ENCODE measurements around the gene CFAP91.
A peak's percentile ranks its signal among the peaks of the same experiment; 100 is the strongest.

Gene CFAP91

DNA sequence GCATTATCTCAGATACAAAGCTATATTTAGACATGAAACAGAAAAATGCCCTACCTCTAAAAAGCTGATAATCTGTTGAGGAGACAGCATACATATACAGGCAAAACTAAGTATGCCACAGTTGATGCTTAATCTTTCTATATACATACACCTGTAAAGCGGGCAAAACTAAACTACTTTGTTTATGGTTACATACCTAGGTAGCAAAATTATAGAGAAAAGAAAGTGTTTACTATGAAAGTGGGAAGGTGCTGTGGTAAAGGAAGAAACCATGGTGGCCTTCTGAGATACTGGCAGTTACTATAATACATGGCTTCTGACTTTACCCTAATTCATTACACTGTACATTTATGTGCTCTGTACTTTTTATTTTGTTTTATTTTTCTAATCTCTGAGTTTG lies 43.1 kb downstream of the CFAP91 start:
- DNase-seq, result no peak

GRCh38 chr3:119746423-119746822 lies 43.6 kb downstream of the CFAP91 start:
- DNase-seq, result peak in 1 of 4 experiments; percentile 29

DNA sequence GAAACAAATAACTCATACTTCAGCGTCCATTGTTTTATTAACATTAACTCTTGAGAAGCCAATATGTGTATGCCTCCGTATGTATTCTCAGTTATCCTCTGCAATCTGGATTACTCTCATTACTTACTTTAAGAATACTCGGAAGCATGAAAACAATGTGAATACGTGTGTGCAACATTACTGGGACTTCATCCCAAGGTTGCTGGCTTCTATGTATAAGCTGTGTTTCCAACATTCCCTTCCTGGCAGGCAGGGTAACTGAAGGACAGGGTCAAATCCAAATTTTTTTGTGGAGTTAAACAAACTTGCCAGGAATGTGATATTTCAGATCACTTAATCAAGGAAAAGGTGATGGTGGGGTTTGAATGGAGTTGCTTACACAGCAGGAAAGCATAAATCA lies 44.5 kb downstream of the CFAP91 start:
- no peak for DNase-seq

GRCh38 chr3:119748991-119749390 lies 46.2 kb downstream of the CFAP91 start:
- no peak for DNase-seq

DNA sequence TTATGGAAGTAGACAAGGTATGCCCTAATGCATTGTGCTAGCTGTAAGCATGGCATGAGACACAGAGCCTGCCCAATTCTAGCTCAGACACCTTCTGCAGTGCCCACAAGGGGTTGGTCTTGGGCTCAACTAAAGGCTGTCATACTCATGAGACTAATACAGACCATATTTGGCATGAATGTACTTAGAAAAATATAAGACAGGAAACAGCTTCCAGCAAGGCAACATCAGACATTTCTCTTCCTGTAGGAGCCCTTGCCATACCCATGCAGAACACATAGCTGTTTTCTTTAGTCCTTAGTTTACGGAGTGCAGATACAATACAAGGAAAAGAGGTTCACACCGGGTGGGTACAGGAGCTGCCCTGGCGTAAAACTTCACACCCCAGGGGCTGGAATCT lies 48.6 kb downstream of the CFAP91 start:
- DNase-seq, result no peak

All from suppressor macrophage (primary cell).